Suprapubic skin (tissue), 4 donors: ENCODE results near the gene GTSE1.

Experiments
- POLR2A ChIP-seq, 2 donors: fragments of 450-650 bp; IDR thresholded peaks; one replicate each; pipeline ENCODE4 v1.6.1; 2017; ENCODE audit warnings: antibody characterized with exemption in 2 of 2, mild to moderate bottlenecking in 2 of 2, moderate library complexity in 2 of 2
- POLR2AphosphoS5 ChIP-seq, 3 donors: sonication (generic); formaldehyde crosslinking; IDR thresholded peaks; one replicate each; pipeline ENCODE4 v1.6.1; 2017; ENCODE audit warnings: antibody characterized with exemption in 3 of 3

DNA sequence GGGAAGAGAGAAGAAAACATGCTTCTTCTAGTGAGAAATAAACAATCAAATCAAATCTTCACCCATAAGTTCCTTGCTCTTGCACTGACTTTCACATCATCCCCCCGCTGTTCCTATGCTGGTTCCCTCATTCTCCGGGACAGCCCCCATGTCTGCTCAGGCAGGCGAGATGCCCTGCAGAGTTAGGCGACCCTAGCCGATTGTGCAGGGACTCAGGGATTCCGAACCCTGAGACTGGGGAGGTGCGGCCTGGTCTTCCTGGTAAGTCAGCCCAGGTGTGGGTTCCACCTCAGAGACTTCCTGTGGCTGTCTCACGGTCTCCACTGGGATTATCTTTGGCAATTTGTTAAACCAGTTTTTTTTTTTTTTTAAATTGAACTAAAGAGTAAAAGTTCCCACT is 22.3 kb upstream of the GTSE1 start:
- TF ChIP-seq POLR2A (IDR thresholded peaks at IDR 0.05) = no peak
- no peak for TF ChIP-seq POLR2AphosphoS5 (IDR thresholded peaks at IDR 0.05)
